H9 (cell line): ENCODE results near the gene PLEKHA1. TPM values are rescaled to one million over a fixed set of nuclear protein-coding genes. Genes with fewer than 3 reads are reported as not detected.

Experiments used
- DNase-seq: peaks from one replicate; pipeline ENCODE4 v3.0.0-alpha.2; 2017
- H2AFZ ChIP-seq: one replicate; pipeline ENCODE4 v1.6.1; 2013; ENCODE audit warnings: mild to moderate bottlenecking, low read length, control low read depth, moderate library complexity
- H2AK5ac ChIP-seq: 2 replicates; pipeline ENCODE4 v1.6.1; 2013; ENCODE audit warnings: low read length, control low read depth, mixed read lengths; ENCODE audit not compliant: insufficient read length
- H2BK120ac ChIP-seq: one replicate; pipeline ENCODE4 v1.6.1; 2013; ENCODE audit warnings: low read depth, mild to moderate bottlenecking, low read length, control low read depth, inconsistent platforms; ENCODE audit not compliant: poor library complexity, severe bottlenecking
- H2BK12ac ChIP-seq: 2 replicates; pipeline ENCODE4 v1.6.1; 2013; ENCODE audit warnings: low read length, control low read depth, mixed read lengths, low read depth; ENCODE audit not compliant: insufficient read length
- H2BK15ac ChIP-seq: 2 replicates; pipeline ENCODE4 v1.6.1; 2013; ENCODE audit warnings: low read depth, low read length, control low read depth
- H2BK20ac ChIP-seq: one replicate; pipeline ENCODE4 v1.6.1; 2013; ENCODE audit warnings: low read depth, mild to moderate bottlenecking, low read length, control low read depth, inconsistent platforms; ENCODE audit not compliant: poor library complexity, severe bottlenecking
- H2BK5ac ChIP-seq: 2 replicates; pipeline ENCODE4 v1.6.1; 2013; ENCODE audit warnings: low read length, control low read depth, mixed read lengths; ENCODE audit not compliant: insufficient read length
- H3K14ac ChIP-seq: 2 replicates; pipeline ENCODE4 v1.6.1; 2013; ENCODE audit warnings: low read length, control low read depth; ENCODE audit not compliant: insufficient read depth
- H3K18ac ChIP-seq: 2 replicates; pipeline ENCODE4 v1.6.1; 2013; ENCODE audit warnings: low read depth, mild to moderate bottlenecking, mixed read lengths, low read length, control low read depth; ENCODE audit not compliant: insufficient read length
- H3K23ac ChIP-seq: 2 replicates; pipeline ENCODE4 v1.6.1; 2013; ENCODE audit warnings: low read length, control low read depth, mixed read lengths, low read depth; ENCODE audit not compliant: insufficient read length
- H3K23me2 ChIP-seq: 2 replicates; pipeline ENCODE4 v1.6.1; 2013; ENCODE audit warnings: low read depth, mild to moderate bottlenecking, mixed read lengths, low read length, control low read depth; ENCODE audit not compliant: insufficient read length, poor library complexity, severe bottlenecking
- H3K27ac ChIP-seq: 2 replicates; pipeline ENCODE4 v1.5.1; 2013; ENCODE audit warnings: low read length, control low read depth, mixed read lengths, low read depth; ENCODE audit not compliant: insufficient read length
- H3K27me3 ChIP-seq: 2 replicates; pipeline ENCODE4 v1.6.1; 2013; ENCODE audit warnings: low read length, control low read depth, inconsistent platforms; ENCODE audit not compliant: insufficient read depth
- H3K4ac ChIP-seq: 2 replicates; pipeline ENCODE4 v1.6.1; 2013; ENCODE audit warnings: low read depth, mild to moderate bottlenecking, control low read depth, inconsistent platforms, low read length, moderate library complexity
- H3K4me1 ChIP-seq: 2 replicates; pipeline ENCODE4 v1.6.1; 2013; ENCODE audit warnings: low read length, control low read depth, inconsistent platforms; ENCODE audit not compliant: insufficient read depth
- H3K4me2 ChIP-seq: 2 replicates; pipeline ENCODE4 v1.6.1; 2013; ENCODE audit warnings: low read length, control low read depth, mixed read lengths; ENCODE audit not compliant: insufficient read length, insufficient read depth
- H3K56ac ChIP-seq: 2 replicates; pipeline ENCODE4 v1.6.1; 2013; ENCODE audit warnings: low read depth, mild to moderate bottlenecking, mixed read lengths, low read length, control low read depth; ENCODE audit not compliant: insufficient read length
- H3K79me1 ChIP-seq: 2 replicates; pipeline ENCODE4 v1.6.1; 2013; ENCODE audit warnings: low read depth, mild to moderate bottlenecking, moderate library complexity, low read length, control low read depth, inconsistent platforms; ENCODE audit not compliant: insufficient read depth, poor library complexity, severe bottlenecking
- H3K79me2 ChIP-seq: 2 replicates; pipeline ENCODE4 v1.6.1; 2013; ENCODE audit warnings: low read length, control low read depth, inconsistent platforms; ENCODE audit not compliant: insufficient read depth
- H3K9ac ChIP-seq: 2 replicates; pipeline ENCODE4 v1.6.1; 2013; ENCODE audit warnings: low read length, control low read depth, mixed read lengths; ENCODE audit not compliant: insufficient read length; ENCODE audit errors: extremely low read depth
- H3K9me3 ChIP-seq: one replicate; pipeline ENCODE4 v1.6.1; 2013; ENCODE audit warnings: low read depth, low read length, inconsistent platforms; ENCODE audit not compliant: control insufficient read depth
- H3T11ph ChIP-seq: one replicate; pipeline ENCODE4 v1.6.1; 2013; ENCODE audit warnings: mild to moderate bottlenecking, low read length, control low read depth, inconsistent platforms
- H4K20me1 ChIP-seq: one replicate; pipeline ENCODE4 v1.6.1; 2013; ENCODE audit not compliant: control insufficient read depth, insufficient read length, insufficient read depth
- H4K5ac ChIP-seq: 2 replicates; pipeline ENCODE4 v1.6.1; 2013; ENCODE audit warnings: low read depth, mild to moderate bottlenecking, mixed read lengths, low read length, control low read depth; ENCODE audit not compliant: insufficient read length
- H4K8ac ChIP-seq: replicated peaks from 2 replicates; pipeline ENCODE4 v1.6.1; 2013; ENCODE audit warnings: low read length, control low read depth, mixed read lengths, low read depth; ENCODE audit not compliant: insufficient read length
- H4K91ac ChIP-seq: 2 replicates; pipeline ENCODE4 v1.6.1; 2013; ENCODE audit warnings: low read depth, mild to moderate bottlenecking, moderate library complexity, mixed read lengths, low read length, control low read depth; ENCODE audit not compliant: insufficient read length
- H3K27ac Mint-ChIP-seq, 3 experiments: 2 replicates in 2 of 3; 3 replicates in 1 of 3; pipeline ENCODE4 v1.8.0; 2020 to 2021; ENCODE audit warnings: mixed read lengths in 3 of 3, mild to moderate bottlenecking in 1 of 3, moderate library complexity in 1 of 3
- H3K27me3 Mint-ChIP-seq: 2 replicates; pipeline ENCODE4 v1.8.0; 2021; ENCODE audit warnings: low read depth, mild to moderate bottlenecking, moderate library complexity, mixed read lengths
- H3K36me3 Mint-ChIP-seq, 3 experiments: 2 replicates in 2 of 3; 3 replicates in 1 of 3; pipeline ENCODE4 v1.8.0; 2020 to 2021; ENCODE audit warnings: low read depth in 3 of 3, mixed read lengths in 3 of 3; ENCODE audit not compliant: insufficient read depth in 1 of 3
- H3K4me1 Mint-ChIP-seq, 2 experiments: 2 replicates each; pipeline ENCODE4 v1.8.0; 2020; ENCODE audit warnings: mixed read lengths in 2 of 2
- H3K4me3 Mint-ChIP-seq, 2 experiments: 2 replicates in 1 of 2; 3 replicates in 1 of 2; pipeline ENCODE4 v1.8.0; 2020 to 2021; ENCODE audit warnings: mild to moderate bottlenecking in 2 of 2, mixed read lengths in 2 of 2, moderate library complexity in 1 of 2
- H3K9me3 Mint-ChIP-seq, 2 experiments: 2 replicates in 1 of 2; 3 replicates in 1 of 2; pipeline ENCODE4 v1.8.0; 2020; ENCODE audit warnings: mild to moderate bottlenecking in 2 of 2, mixed read lengths in 2 of 2, moderate library complexity in 1 of 2
- CTCF ChIP-seq: fragments of 200-600 bp; sonication (generic); conservative IDR thresholded peaks from 3 replicates; pipeline ENCODE4 v1.8.0; 2021; ENCODE audit warnings: antibody characterized with exemption, mild to moderate bottlenecking
- WGBS: extraction: QIAGEN DNeasy Blood & Tissue Kit; methylation state at CpG from one replicate; pipeline ENCODE4 v1.1.7; 2013; ENCODE audit warnings: missing lambda C conversion rate, low lambda C conversion rate, mixed read lengths; ENCODE audit not compliant: insufficient read length; ENCODE audit errors: extremely low coverage; 5-methylcytosine and 5-hydroxymethylcytosine counted together
- total RNA-seq: library from RNA; stranded (reverse); gene quantifications from 2 replicates; pipeline ENCODE4 v1.2.1, GENCODE V29; 2021

The PLEKHA1 gene
- total RNA-seq, 1 experiment from 2014 or later, result 32.7 TPM

- Histone ChIP-seq H4K91ac (no peak overlapping the region), H2AFZ (no peak overlapping the region), H4K5ac (no peak overlapping the region), H3K4me2 (no peak overlapping the region), H4K20me1 (no peaks in the 10 kb centered on the region), H3K23ac (no peak overlapping the region), H3K79me2 (no peaks in the 10 kb centered on the region), H3K27me3 (no peaks in the 10 kb centered on the region), H3K18ac (no peak overlapping the region), H3T11ph (no peak overlapping the region), H3K56ac (no peak overlapping the region), H4K8ac (no peak overlapping the region), H3K23me2 (no peaks in the 10 kb centered on the region), H2AK5ac (no peak overlapping the region), H3K14ac (no peak overlapping the region), H3K4ac (no peak overlapping the region), H3K9ac (no peak overlapping the region), H2BK20ac (no peak overlapping the region), H2BK5ac (no peak overlapping the region), H3K4me1 (peaks cover 6% of the 10 kb centered on the region; the same call in 1 of the 2 replicates), H3K27ac (no peak overlapping the region), H2BK15ac (no peak overlapping the region), H2BK120ac (no peak overlapping the region), H3K9me3 (peaks cover 11% of the 10 kb centered on the region), H2BK12ac (no peak overlapping the region), H3K79me1 (no peaks in the 10 kb centered on the region)
- WGBS, result no CpG with 5 or more reads among the region's 8 CpGs
- Mint-ChIP-seq H3K36me3 (peaks cover 16 to 28% (median 25%) of the 10 kb centered on the region in 3 experiments), H3K27me3 (peaks cover 11% of the 10 kb centered on the region), H3K27ac (peak overlapping the region in 2 of 3 experiments; percentile 86 to 88; a peak in 4 of 7 replicates), H3K4me1 (peaks cover 45 to 53% of the 10 kb centered on the region in 2 experiments), H3K9me3 (peaks cover 29 to 34% of the 10 kb centered on the region in 2 experiments), H3K4me3 (no peak overlapping the region)
- DNase-seq, result no peak
- TF ChIP-seq CTCF, result peak; percentile 79
These were observed 32.0 kb upstream of the PLEKHA1 start for GRCh38 chr10:122342293-122343134.
